ENCODE results near the gene TNS3. TPM values are rescaled to one million over a fixed set of nuclear protein-coding genes. Genes with fewer than 3 reads are reported as not detected.

TNS3 gene
- total RNA-seq, 2 experiments from 2014 or later = 0.12 to 0.19 TPM

DNA sequence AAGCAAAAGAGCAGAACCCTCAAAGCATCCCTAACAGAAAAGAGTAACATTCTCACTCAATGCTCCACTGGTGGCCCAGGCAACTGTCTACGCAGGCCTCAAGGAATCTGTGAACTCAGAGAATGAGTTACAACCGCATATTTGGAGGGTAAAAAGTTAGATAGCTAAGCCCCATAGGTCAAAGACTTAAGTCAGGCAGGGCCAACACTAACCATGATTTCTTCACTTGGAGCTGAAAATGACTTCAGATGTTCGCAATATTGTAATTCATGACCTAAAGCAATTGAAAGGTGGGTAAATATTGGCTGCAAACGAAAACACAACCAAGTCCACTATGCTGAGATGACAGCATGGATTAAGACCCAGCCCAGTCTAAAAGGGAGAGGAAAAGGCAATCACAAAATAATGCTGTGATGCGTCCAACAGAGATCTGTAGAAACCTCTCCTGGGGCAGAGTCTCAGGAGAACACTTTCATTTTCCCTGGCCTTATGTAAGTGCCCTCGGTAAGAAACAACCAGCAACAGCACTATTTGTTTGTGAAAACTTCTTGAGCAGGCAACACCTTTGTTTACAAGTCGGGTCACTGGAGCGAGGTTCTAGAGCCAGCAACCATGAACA lies 176.5 kb downstream of the TNS3 start:
- H3K27me3 Mint-ChIP-seq (ENCODE audit: low read depth) = no peaks in the 10 kb centered on the region
- H3K27ac Mint-ChIP-seq = no peak overlapping the region
- no peak overlapping the region for H3K4me3 Mint-ChIP-seq
- H3K36me3 Mint-ChIP-seq (ENCODE audit: low read depth) = no peaks in the 10 kb centered on the region
- H3K9me3 Mint-ChIP-seq = no peaks in the 10 kb centered on the region
- CTCF ChIA-PET = no interaction called here
- DNase-seq = no peak
- H3K4me1 Mint-ChIP-seq (ENCODE audit: low read depth) = peaks cover 1% of the 10 kb centered on the region
- intact Hi-C loops (cut with micrococcal nuclease) = no loop called here

DNA sequence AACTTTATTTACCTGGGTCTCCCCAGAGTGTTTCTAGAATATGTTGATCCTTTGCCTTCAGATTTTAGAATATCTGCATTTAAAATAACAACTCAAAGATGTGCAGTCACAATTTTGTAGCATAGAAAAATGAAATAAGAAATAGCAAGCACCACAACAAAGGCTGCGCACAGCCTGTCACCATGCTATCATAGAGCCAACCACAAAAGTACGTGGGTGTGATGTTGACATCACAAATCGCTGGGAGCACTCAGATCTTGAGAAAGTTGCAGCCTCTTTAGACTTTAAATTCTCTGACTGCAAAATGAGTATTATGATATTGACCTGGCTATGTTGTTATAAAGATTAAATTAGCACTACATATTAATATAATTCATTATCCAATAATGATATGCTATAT lies 177.9 kb downstream of the TNS3 start:
- no peaks in the 10 kb centered on the region for H3K9me3 Mint-ChIP-seq
- peaks cover 1% of the 10 kb centered on the region for H3K4me1 Mint-ChIP-seq (ENCODE audit: low read depth)
- no peaks in the 10 kb centered on the region for H3K27me3 Mint-ChIP-seq (ENCODE audit: low read depth)
- H3K27ac Mint-ChIP-seq = no peak overlapping the region
- CTCF ChIA-PET = no interaction called here
- no peaks in the 10 kb centered on the region for H3K36me3 Mint-ChIP-seq (ENCODE audit: low read depth)
- intact Hi-C loops (cut with micrococcal nuclease) = no loop called here
- H3K4me3 Mint-ChIP-seq = no peak overlapping the region
- peak; percentile 49 for DNase-seq

DNA sequence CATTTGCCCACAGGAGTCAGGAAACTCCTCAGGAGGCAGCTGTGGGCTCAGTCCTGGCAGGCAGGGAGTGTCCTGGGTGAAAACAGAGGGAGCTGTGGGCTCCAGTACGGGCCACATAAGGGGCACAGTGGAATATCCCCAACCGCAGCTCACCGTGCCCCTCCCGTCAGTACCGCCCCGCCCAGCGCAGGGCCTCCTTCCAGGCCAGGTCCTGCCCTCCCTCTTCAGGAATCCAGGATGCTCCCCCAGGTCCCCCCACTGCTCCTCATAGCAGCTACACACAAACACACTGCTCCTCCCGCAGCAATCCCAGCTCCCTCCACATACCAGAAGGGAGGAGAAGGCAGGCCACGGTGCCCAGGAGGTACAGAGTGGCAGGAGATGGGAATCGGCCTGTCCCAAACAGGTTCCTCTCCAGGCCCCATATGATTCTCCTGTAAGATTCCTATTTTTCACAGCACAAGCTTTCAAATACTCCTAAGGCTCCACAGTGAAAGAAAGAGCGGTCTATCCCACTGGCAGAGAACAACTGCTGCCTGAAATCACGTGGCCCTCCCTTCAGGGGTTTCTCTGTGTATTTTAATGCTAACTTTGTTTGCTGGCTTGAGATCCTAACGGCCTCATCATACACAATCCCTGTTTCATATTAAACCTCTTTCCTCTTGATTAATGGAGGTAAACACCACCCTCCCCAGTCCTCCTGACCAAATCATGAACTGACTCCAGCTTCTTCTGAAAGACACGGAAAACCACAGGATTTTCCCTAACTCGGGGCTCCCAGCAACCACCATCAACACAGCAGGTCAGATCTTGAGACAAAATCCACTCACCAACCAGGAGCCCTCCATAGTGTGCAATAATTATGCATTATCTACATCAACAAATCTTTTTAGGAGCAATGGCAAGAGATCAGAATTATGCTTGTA lies 178.7 kb downstream of the TNS3 start:
- H3K36me3 Mint-ChIP-seq (ENCODE audit: low read depth) = no peaks in the 10 kb centered on the region
- H3K27ac Mint-ChIP-seq = no peak overlapping the region
- intact Hi-C loops (cut with micrococcal nuclease) = no loop called here
- no peaks in the 10 kb centered on the region for H3K9me3 Mint-ChIP-seq
- no peak for DNase-seq
- CTCF ChIA-PET = no interaction called here
- H3K27me3 Mint-ChIP-seq (ENCODE audit: low read depth) = no peaks in the 10 kb centered on the region
- peaks cover 1% of the 10 kb centered on the region for H3K4me1 Mint-ChIP-seq (ENCODE audit: low read depth)
- H3K4me3 Mint-ChIP-seq = no peak overlapping the region

DNA sequence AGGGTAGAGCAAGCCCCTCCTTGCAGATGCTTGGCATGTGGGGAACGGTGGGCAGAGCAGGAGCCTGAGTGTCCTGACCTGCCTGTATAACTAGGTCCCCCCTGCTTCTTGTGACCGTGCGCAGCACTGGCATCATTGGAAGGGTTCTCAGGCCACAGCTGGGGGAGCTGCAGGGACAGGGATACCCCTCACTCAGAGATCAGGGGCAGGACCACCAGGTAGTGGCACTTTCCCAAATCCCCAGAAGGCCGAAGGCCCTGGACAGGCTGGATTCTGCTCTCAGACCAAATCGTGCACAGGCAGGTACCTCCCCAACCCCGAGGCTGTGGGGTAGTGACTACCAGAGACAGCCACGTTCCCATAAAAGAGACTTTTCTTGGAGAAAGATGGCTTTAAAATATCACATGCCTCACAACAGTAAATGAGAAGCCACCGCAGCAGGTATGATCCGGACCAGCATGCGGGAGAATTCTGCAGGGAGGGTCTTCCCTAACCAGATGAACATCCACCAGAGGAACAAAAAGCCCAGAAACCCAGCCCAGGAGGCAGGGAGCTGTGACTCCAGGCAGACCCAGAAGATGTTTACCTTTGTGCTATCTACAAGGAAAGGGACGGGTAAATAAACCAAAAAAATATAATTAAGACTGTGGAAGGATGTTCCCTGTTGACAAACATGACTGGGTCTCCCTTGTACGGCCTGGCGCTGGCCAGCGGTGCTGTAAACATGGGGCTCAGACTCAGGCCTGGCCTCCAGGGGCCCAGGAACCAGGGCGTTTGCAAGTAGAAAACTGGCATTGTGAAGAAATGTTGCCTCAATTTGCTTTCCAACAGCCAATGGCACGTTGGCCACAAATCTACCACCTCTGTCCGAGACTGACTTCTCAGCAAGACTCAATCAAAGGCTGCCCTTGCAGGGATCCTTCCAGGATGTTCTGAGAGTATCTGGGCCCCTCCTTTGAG lies 180.0 kb downstream of the TNS3 start:
- no peak overlapping the region for H3K4me3 Mint-ChIP-seq
- no peak for DNase-seq
- intact Hi-C loops (cut with micrococcal nuclease) = no loop called here
- CTCF ChIA-PET = no interaction called here
- no peaks in the 10 kb centered on the region for H3K36me3 Mint-ChIP-seq (ENCODE audit: low read depth)
- H3K4me1 Mint-ChIP-seq (ENCODE audit: low read depth) = peaks cover 1% of the 10 kb centered on the region
- no peak overlapping the region for H3K27ac Mint-ChIP-seq
- no peaks in the 10 kb centered on the region for H3K27me3 Mint-ChIP-seq (ENCODE audit: low read depth)
- no peaks in the 10 kb centered on the region for H3K9me3 Mint-ChIP-seq

DNA sequence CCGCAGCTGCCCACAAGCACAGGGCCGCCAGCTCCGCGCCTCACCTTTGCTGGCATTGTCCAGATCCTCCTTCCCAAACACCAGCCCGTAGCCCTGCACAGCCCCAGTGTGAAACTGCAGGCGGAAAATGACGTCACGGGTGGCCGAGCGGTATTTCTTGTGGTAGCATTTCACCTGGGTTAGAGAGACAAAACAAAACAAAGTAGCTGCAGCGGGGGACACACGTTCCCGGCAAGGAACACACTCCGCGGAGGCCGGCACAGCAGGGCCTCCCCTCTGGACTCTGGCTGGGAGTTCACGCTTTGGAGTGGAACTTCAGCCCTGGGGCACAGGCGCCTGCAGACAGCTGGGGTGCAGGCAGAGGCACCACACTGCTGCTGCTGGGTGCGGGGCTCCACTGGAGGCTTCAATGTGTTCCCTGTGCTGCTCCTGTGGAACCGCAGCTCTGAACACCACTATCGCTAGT lies 181.1 kb downstream of the TNS3 start:
- intact Hi-C loops (cut with micrococcal nuclease) = no loop called here
- no peak for DNase-seq
- Mint-ChIP-seq H3K36me3 (ENCODE audit: low read depth) (no peaks in the 10 kb centered on the region), H3K27ac (no peak overlapping the region), H3K4me1 (ENCODE audit: low read depth) (peaks cover 1% of the 10 kb centered on the region), H3K27me3 (ENCODE audit: low read depth) (no peaks in the 10 kb centered on the region), H3K4me3 (no peak overlapping the region), H3K9me3 (no peaks in the 10 kb centered on the region)
- CTCF ChIA-PET = no interaction called here

DNA sequence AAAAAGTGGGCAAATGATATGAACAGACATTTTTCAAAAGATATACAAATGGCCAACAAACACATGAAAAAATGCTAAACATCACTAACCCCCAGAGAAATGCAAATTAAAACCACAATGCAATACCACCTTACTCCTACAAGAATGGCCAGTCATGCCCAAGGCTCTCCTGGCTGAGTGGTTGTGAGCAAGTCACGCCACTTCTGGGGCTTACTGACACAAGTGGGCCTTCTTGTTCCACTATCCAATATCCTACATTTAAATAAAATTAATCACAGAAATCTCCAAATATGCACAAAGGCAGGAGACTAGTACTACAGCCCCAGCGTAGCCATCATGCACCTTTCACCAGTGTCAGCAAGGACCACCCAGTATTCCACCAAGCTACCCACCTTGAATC lies 181.9 kb downstream of the TNS3 start:
- Mint-ChIP-seq H3K27ac (no peak overlapping the region), H3K4me1 (ENCODE audit: low read depth) (peaks cover 1% of the 10 kb centered on the region), H3K4me3 (no peak overlapping the region), H3K36me3 (ENCODE audit: low read depth) (no peaks in the 10 kb centered on the region), H3K9me3 (no peaks in the 10 kb centered on the region), H3K27me3 (ENCODE audit: low read depth) (no peaks in the 10 kb centered on the region)
- intact Hi-C loops (cut with micrococcal nuclease) = no loop called here
- CTCF ChIA-PET = no interaction called here
- DNase-seq = no peak

DNA sequence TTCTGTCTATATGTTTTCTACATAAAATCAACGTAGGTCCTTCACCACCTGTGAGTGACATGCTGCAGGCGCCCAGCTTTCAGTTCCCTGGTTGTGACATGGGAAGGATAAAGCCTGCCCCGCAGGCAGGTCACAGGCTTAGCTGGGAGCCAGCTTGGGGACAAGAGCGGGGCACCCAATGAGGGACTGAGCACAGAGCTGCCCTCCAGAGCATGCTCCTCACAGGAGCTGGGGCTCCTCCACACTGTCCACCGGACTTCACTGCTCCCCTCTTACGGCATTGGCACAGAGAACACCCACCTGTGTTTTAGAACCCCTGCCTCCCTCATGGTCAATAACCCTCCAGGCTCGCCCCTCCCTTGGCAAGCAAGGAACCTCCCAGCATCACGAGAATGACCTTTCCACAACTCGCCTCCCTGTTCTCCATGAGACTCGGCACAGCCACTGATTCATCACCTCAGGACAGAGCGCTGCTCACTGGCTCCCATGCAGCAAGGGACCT lies 187.1 kb downstream of the TNS3 start:
- peaks cover 5% of the 10 kb centered on the region for H3K27me3 Mint-ChIP-seq (ENCODE audit: low read depth)
- no peak overlapping the region for H3K4me3 Mint-ChIP-seq
- H3K27ac Mint-ChIP-seq = no peak overlapping the region
- intact Hi-C loops (cut with micrococcal nuclease) = no loop called here
- DNase-seq = no peak
- H3K36me3 Mint-ChIP-seq (ENCODE audit: low read depth) = no peaks in the 10 kb centered on the region
- CTCF ChIA-PET = no interaction called here
- H3K4me1 Mint-ChIP-seq (ENCODE audit: low read depth) = no peaks in the 10 kb centered on the region
- no peaks in the 10 kb centered on the region for H3K9me3 Mint-ChIP-seq

DNA sequence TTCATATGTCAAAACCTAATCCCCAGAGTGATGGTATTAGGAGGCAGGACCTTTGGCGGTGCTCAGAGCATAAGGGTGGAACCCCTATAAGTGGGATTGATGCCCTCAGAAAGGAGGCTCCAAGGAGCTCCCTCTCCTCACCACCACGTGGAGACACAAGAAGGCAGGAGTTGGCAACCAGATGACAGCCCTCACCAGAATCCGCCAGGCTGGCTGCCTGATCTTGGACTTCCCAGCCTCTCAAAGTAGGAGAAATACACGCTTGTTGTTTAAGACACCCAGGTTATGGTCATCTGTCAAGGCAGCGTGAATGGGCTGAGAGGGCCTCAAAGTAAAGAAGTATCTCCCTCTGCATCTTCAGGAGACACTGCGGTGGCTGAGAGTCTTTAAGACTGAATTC lies 187.7 kb downstream of the TNS3 start:
- no peaks in the 10 kb centered on the region for H3K9me3 Mint-ChIP-seq
- H3K27me3 Mint-ChIP-seq (ENCODE audit: low read depth) = peaks cover 5% of the 10 kb centered on the region
- no peaks in the 10 kb centered on the region for H3K36me3 Mint-ChIP-seq (ENCODE audit: low read depth)
- H3K27ac Mint-ChIP-seq = no peak overlapping the region
- H3K4me1 Mint-ChIP-seq (ENCODE audit: low read depth) = no peaks in the 10 kb centered on the region
- H3K4me3 Mint-ChIP-seq = no peak overlapping the region
- CTCF ChIA-PET = no interaction called here
- DNase-seq = no peak
- intact Hi-C loops (cut with micrococcal nuclease) = no loop called here

DNA sequence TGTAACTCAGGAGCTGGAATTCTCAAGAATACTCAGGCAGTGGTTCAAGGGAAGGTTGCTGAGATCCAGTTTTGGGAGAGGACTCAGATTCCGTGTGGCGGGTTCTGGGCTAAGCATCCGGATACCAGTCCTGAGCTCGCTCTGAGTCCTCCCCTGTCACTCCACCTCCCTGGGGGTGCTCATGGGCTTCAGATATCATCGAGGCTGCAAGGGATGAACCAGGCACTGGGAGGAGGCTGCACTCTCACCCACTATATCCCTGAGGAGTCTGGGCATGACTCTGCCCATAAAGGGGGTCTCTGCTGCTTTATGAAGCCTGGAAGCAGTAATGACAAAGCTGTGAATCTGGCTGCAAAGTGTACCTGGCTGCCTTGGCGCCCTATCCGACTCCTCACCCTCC lies 188.5 kb downstream of the TNS3 start:
- DNase-seq = no peak
- CTCF ChIA-PET = no interaction called here
- Mint-ChIP-seq H3K36me3 (ENCODE audit: low read depth) (no peaks in the 10 kb centered on the region), H3K27ac (no peak overlapping the region), H3K4me1 (ENCODE audit: low read depth) (no peaks in the 10 kb centered on the region), H3K9me3 (no peaks in the 10 kb centered on the region), H3K27me3 (ENCODE audit: low read depth) (peaks cover 5% of the 10 kb centered on the region), H3K4me3 (no peak overlapping the region)
- intact Hi-C loops (cut with micrococcal nuclease) = no loop called here

DNA sequence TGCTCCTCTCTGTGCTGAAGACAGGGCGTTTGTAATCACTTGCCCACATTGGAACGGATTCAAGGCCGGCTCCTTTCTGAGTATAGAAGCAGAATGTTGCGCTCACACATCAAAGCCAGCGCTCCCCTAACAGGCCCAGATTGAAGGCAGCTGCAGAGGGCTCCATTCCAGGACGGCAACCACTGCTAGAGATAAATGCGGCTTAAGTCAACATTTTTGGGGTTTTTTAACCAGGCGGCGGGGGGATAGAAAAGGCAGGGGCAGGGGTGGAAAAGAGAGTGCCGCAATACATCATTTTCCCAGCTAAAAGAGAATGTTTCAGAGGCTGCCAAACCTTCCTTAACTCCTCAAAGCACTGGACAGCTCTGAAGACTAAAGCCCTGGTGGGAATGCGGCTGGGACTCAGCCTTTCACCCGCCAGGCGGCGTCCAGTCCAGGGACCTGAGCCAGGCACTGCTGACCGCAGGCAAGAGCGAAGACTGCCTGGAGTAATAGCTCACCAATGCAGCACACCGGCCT lies 189.6 kb downstream of the TNS3 start:
- Mint-ChIP-seq H3K4me3 (no peak overlapping the region), H3K36me3 (ENCODE audit: low read depth) (no peaks in the 10 kb centered on the region), H3K27me3 (ENCODE audit: low read depth) (peaks cover 5% of the 10 kb centered on the region), H3K4me1 (ENCODE audit: low read depth) (no peaks in the 10 kb centered on the region), H3K27ac (no peak overlapping the region), H3K9me3 (no peaks in the 10 kb centered on the region)
- intact Hi-C loops (cut with micrococcal nuclease) = no loop called here
- DNase-seq = no peak
- CTCF ChIA-PET = no interaction called here

DNA sequence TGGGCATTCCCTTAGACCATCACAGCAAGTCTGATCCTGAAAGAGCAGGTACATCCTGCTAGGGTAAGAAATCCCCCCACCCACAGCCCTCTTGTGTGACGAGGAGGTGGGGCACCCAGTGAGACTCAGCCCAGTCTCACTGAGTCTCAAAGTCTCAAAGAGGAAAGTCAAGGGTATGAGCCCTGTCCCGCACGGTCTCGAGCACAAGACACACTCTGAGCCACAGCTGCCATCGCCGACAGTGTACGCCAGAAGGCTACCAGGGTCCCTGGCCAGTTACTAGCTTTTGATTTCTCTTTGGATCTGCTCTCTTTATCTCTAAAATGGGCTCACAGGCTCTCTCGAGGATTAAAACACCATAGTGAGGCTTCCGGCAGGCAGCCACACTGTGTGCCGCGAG lies 190.2 kb downstream of the TNS3 start:
- Mint-ChIP-seq H3K4me1 (ENCODE audit: low read depth) (no peaks in the 10 kb centered on the region), H3K27me3 (ENCODE audit: low read depth) (peaks cover 5% of the 10 kb centered on the region), H3K4me3 (no peak overlapping the region), H3K9me3 (no peaks in the 10 kb centered on the region), H3K27ac (no peak overlapping the region), H3K36me3 (ENCODE audit: low read depth) (no peaks in the 10 kb centered on the region)
- CTCF ChIA-PET = no interaction called here
- DNase-seq = no peak
- intact Hi-C loops (cut with micrococcal nuclease) = no loop called here

DNA sequence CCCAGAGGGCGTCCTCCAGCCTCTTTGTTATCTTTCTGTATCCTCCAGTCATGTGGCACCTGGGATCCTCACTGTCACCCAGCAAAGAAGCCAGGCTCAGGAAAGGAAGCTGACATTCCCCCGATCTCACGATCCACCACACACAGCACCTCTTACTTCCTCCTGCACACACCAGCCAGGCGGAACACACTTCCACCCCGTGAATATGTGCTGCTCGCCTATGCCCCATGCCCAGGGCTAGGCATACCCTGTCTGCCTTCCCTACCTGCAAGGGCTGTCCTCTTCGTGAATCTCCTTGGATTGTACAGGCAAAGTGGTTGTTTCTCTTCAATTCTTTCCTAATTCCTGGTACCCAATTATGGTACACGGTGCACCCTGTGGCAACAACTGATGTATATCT lies 191.0 kb downstream of the TNS3 start:
- H3K9me3 Mint-ChIP-seq = no peaks in the 10 kb centered on the region
- H3K27ac Mint-ChIP-seq = no peak overlapping the region
- H3K4me1 Mint-ChIP-seq (ENCODE audit: low read depth) = no peaks in the 10 kb centered on the region
- DNase-seq = no peak
- H3K4me3 Mint-ChIP-seq = no peak overlapping the region
- CTCF ChIA-PET = no interaction called here
- H3K36me3 Mint-ChIP-seq (ENCODE audit: low read depth) = no peaks in the 10 kb centered on the region
- intact Hi-C loops (cut with micrococcal nuclease) = no loop called here
- peaks cover 5% of the 10 kb centered on the region for H3K27me3 Mint-ChIP-seq (ENCODE audit: low read depth)
